GM18861 (cell line): ENCODE data around the gene UBR2.
"Not testable (repeated sequence)": the region's sequence is repeated elsewhere in the genome, so short reads cannot be mapped to it uniquely, and the experiment has no call there.

ENCODE experiments used
- ATAC-seq: cut with Tn5 transposase; IDR thresholded peaks from one replicate; pipeline ENCODE4 v1.9.1; 2021; ENCODE audit not compliant: unreplicated experiment

UBR2 gene

DNA sequence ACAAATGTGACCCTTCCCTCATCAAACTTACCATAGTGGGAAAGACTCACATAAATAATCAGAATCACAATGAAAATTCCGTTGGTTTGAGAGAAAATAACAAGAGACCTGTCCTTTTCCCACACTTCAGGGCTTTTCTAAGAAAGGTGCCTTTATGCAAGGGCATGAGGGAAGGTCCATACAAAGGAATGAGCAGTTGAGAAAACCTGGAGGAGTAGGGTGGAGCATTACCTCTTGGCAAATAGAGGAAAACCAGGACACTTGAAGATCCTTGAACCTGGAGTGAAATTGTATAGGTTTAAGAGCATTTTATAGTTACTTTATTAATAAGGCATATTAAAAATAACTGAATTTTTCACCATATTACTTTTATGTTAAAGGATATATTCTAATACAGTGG lies 54.3 kb downstream of the UBR2 start:
- ATAC-seq: no peak

DNA sequence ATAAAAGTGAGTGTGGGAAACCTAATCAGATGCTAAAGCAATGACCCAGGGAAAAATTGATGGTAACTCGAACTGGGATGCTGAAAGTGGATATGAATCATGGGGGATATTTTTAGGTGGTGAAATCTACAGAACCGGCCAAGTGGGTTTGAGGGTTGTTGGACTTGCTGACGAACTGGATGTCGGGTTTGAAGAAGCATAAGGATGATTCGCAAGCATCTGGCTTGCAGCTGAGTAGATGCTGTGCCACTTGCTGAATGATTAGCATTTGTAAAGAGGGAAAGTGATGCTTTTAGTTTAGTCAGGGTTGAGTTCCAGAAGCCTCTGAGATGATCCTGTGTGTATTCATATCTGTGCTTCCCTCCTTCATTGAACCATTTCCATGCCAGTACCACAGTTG lies 54.9 kb downstream of the UBR2 start:
- no peak for ATAC-seq

DNA sequence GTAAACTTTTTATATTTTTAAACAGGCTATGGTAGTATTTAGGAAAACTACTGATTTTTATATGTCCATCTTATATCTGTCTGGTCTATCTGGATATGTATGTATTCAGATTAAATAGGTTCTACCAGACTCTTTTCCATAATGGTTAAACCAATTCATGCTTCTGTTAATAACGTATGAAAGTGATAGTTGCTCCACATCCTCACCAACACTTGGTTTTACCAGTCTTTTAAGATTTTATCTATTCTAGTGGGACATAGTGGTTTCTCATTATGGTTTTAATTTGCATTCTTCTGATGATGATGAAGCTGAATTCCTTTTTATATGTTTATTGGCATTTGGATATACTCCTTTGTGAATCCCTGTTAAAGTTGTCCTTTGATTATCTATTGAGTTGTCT lies 56.1 kb downstream of the UBR2 start:
- ATAC-seq: no peak

DNA sequence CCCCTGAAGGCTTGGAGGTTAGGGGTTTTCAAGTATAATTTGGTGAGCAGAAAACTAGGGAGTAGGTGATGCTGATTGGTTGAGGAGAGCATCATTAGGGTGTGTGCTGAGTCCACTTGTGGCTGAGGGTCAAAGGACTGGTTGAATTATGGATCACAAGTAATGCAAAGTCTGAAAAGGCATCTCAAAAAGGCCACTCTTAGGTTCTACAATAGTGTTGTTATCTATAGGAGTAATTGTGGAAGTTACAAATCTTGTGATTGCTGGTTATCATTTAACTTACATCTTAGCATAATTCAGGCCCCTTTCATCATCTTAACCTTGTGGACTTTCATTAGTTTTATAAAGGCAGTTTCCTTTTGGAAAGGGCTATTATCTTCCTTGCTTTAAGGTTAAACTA lies 60.8 kb downstream of the UBR2 start:
- no peak for ATAC-seq

DNA sequence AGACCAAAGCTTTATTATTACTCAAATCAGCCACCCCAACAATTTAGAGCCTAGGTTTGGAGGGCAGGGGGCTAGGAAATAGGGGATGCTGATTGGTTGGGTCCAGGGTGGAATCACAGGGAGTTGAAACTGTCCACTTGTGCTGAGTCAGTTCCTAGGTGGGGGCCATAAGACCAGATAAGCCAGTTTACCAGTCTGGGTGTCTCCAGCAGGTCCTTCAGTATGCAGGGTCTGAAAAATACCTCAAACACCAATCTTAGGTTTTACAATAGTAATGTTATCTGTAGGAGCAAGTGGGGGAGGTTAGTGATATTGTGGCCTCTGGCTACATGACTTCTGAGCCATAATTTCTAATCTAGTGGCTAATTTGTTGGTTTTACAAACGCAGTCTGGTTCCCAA lies 63.2 kb downstream of the UBR2 start:
- no peak for ATAC-seq

DNA sequence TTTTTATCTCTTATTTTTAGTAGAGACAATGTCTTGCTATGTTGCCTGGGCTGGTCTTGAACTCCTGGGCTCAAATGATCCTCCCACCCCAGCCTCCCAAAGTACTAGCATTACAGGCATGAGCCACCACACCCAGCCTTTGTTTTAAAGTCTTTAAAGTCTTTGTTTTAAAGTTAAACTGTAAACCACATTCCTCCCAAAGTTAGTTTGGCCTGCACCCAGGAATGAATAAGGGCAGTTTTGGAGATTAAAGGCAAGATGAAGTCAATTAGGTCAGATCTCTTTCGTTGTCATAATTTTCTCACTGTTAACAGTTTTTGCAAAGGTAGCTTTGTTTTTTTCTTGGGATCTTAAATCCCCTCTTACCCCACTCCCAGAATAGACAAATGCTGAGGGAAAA lies 63.8 kb downstream of the UBR2 start:
- ATAC-seq: no peak

DNA sequence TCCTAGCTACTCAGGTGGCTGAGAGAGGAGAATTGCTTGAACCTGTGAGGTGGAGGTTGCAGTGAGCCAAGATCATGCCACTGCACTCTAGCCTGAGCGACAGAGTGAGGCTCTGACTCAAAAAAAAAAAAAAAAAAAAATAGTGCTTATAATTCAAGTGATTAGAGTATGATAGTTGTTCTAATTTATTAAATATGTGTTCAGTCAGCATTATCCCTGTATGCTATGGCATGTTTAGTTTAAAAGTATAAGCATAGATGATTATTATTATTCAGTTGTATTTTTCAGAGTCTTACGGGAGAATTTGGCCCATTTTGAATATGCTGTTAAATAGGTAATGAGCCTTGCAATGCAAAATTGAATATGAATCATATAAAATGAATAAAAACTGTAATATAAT lies 64.8 kb downstream of the UBR2 start:
- no peak for ATAC-seq

DNA sequence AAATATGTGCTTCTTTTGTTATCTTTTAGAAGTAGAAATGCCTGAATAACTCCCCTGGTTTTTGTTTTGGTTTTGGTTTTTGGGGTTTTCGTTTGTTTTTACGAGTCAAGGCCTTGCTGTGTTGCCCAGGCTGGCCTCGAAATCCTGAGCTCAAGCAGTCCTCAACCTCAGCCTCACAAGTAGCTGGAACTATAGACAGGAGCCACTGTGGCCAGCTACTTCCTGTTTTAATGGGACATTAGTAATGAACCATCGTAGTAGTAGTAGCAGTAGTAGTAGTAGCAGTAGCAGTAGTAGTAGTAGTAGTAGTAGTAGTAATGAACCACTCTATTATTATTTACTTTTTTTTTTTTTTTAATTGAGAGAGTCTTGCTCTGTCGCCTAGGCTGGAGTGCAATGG lies 66.0 kb downstream of the UBR2 start:
- ATAC-seq: no peak

DNA sequence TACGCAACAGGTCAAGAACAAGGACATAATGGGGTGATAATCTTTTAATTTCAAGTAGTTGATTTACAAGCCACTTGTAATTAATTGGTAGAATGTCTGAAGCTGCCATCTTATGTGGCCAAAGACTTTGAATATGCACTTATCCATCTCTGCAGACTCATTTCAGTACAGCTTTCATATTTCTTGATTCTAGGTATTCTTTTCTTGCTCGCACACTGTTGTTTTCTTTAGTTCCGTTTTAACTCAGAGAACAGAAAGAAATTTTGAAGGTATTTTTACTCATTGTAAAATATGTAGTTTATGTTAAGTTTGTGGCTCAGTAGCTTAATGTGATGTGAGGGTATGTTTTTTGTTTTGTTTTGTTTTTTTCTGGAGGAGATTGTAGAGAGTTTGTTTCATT lies 73.9 kb downstream of the UBR2 start:
- ATAC-seq: no peak

DNA sequence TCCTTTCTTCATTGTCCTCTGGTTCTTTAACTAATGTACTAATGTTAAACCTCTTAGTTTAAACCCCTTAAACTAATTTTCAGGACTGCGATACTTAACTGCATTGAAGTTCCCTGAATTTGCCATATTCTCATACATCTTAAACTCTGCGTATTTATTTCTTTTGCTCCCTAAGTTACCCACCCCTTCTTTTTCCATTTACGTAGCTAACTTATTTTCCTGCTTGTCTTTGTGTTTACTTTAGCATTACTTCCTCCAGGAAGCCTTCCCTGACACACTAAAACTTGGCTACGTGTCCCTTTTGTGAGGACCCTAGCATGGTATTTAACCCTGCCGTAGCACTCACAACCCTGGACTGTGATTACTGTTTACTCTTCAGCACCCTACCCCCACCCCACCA lies 79.0 kb downstream of the UBR2 start:
- no peak for ATAC-seq

DNA sequence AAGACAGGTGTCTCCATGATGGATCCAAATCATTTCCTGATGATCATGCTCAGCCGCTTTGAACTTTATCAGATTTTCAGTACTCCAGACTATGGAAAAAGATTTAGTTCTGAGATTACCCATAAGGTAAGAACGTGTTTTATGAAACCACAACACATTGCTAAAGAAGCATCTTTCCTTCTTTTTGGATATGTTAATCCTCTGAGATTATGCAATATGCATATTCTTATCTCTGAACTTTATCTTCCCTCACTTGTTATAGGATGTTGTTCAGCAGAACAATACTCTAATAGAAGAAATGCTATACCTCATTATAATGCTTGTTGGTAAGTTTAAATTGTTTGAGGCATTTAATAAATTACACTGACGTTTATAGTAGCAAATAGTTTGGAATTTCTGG lies 80.4 kb downstream of the UBR2 start:
- no peak for ATAC-seq

DNA sequence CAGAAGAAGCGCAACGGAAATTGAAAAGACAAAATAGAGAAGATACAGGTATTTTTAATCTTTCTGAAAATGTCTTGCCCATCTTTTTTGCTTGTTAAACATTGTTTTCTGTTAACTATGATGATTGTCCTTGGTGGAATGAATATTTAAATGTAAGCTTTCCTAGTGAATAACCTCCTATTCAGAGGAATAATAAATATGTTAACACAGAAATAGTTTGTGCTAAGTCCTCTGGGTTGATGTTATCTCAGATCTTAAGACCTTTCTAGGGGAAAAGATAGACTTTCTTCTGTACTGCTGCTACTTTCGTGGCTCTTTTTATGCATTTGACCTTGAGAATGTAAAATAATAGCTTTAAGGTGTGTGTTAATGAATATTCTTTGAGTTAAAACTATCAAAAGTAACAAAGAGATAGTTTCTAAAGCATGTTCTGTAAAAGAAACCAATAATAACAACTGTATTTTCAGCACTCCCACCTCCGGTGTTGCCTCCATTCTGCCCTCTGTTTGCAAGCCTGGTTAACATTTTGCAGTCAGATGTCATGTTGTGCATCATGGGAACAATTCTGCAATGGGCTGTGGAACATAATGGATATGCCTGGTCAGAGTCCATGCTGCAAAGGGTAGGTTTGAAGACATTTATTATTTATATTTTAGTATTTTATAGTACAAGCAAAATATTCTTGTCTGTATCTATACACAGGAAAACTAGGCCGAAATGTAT lies 88.4 kb downstream of the UBR2 start:
- ATAC-seq: no peak

DNA sequence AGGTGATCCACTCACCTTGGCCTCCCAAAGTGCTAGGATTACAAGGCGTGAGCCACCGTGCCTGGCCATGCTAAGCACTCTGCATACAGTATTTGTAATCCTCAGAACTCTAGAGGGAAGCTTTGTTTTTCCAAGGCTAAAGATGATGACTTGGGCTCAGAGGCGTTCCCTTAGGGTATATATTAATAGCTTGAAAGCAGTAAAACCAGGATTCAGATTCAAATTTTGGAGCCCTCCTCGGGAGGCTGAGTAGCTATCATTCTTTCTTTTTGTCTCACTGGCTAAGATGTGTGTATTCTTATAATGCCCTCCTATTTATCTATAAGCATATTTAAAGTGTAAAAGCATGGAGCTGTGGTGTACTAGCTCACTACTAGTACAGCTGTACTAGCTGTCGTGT lies 90.0 kb downstream of the UBR2 start:
- ATAC-seq: no peak

DNA sequence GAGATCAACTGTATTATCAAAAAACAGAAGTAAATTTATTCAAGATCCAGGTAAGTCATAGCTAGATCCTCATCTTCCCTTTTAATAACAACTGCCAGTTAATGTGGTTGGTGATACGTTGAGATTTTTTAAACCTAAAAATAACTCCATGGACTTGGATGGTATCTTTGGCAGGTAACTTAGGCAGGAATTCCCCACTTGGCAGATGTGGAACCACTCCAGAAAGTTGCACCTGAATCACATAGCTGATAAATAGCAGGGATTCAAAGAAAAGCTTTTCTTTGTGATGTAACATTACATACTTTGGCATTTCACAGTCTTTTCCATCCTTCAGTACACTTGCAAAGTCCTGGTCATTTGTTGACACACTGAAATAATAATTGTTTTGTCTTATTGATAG lies 96.0 kb downstream of the UBR2 start:
- ATAC-seq: no peak

DNA sequence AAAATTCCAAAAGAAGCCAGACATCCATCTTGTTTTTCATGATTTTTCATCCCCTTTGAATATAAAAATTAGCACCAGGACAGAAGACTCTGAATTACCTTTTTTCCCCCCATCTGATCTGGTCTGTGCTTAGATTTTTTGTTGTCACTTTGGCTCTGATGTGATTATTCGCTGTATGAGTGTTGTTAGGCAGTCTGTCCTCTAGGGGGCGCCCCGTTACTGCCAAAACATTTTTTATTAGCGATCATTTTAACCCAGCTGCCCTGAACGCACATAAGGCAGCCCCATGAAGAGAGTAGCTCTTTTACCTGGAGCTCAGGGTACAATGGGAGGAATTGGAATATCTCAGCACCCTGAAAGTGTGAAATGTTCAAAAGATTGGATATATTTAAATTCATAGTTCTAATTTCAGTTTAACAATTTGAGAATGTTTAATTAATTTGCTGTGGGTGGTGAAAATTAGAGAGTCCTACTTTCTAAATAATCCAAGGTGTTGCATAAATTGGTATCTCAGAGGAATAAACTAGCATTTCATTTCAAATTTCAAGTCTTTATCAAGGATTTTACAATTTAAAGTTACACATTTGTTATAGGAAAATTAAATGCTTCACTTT lies 97.8 kb downstream of the UBR2 start:
- no peak for ATAC-seq

DNA sequence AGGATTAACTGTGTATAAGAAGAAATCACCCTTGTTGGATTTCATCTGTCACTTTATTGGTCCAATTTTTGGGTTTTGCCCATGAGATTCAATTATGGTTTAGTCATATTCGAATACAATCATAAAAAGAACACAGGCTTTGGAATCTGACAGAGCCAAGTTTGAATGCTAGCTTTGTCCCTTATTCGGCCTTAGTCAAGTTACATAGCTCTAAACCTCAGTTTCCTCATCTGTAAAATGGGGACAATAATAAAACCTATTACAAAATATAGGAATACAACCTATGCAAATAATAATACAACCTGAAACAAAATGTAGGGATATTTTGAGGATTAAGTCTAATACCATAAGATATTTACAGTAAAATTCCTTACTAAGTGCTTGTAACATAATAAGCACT lies 100.9 kb downstream of the UBR2 start:
- no peak for ATAC-seq

DNA sequence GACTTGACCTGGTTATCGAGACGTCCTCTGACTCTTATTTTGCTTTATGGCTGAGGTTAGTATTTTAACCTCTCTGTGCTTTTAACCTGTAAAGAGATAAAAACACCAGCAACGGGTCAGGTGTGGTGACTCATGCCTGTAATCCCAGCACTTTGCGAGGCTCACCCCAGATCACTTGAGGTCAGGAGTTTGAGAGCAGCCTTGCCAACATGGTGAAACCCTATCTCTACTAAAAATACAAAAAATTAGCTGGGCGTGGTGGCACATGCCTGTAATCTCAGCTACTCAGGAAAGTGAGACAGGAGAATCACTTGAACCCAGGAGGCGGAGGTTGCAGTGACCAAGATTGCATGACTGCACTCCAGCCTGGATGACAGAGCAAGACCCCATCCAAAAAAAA lies 110.5 kb downstream of the UBR2 start:
- not testable (repeated sequence) for ATAC-seq

DNA sequence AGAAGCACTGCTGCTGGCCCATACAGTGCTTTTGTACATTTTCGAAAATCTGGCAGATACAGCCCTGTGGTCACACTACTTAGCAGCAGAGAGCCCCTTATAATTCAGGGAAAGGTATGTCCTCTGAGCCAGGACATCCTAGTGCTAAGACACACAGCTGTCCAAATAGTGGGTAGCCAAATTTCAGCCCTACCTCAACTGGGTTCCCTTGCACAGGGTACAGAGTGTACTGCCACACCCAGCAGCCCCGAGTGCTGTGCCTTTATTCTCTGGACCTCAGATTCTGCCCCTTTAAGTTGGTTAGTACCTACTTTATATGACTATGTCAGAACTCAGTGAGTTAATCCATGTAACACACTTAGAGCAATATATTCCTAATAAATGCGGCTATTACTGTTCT lies 111.0 kb downstream of the UBR2 start:
- no peak for ATAC-seq

DNA sequence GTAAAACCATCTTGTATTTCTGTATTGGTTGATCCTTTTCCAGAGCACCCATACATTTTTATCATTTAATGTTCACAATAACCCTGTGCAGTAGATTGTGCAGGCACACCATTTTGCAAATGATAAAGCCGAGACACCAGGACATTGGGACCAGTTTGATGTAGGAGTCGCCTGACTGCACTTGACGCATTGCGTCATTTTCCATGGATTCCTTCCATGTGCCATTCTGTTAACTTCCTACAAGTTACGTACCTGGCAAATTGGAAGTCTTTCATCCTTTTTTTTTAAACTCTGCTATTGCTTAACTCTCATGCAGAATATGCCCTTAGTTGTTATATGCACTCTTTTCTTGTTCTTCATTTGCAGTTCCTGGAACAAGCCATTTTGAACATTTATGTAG lies 115.5 kb downstream of the UBR2 start:
- ATAC-seq: no peak

DNA sequence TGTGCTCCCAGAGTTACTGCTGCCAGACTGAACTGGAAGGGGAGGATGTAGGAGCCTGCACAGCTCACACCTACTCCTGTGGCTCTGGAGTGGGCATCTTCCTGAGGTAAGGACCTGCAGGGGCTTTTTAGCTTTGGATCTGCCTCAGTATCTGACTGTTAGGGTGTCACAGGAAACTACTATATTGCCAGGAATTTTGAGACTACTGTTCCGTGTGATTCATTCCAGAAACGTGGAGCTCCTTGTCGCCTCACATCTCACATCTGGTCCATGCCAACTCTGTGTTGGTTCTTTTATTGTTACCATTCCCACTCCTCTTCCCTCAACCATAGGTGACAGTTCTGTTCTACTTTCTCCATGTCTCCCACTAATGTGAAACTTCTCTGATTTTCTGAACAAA lies 124.5 kb downstream of the UBR2 start:
- no peak for ATAC-seq

DNA sequence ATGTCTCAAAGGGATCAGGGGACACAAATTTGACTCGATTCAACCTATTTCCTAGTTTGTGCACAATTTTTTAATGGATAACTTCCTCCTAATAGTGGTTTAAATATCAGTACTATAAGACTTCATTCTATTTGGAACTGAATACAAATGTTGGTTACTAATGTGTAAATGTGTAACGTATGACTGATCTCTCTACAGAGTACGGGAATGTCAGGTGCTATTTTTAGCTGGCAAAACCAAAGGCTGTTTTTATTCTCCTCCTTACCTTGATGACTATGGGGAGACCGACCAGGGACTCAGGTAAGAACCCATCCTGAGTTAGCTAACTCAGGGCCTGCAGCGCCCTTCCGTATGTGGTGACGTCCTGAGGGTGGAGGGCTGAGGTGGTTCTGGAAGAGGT lies 125.5 kb downstream of the UBR2 start:
- no peak for ATAC-seq

DNA sequence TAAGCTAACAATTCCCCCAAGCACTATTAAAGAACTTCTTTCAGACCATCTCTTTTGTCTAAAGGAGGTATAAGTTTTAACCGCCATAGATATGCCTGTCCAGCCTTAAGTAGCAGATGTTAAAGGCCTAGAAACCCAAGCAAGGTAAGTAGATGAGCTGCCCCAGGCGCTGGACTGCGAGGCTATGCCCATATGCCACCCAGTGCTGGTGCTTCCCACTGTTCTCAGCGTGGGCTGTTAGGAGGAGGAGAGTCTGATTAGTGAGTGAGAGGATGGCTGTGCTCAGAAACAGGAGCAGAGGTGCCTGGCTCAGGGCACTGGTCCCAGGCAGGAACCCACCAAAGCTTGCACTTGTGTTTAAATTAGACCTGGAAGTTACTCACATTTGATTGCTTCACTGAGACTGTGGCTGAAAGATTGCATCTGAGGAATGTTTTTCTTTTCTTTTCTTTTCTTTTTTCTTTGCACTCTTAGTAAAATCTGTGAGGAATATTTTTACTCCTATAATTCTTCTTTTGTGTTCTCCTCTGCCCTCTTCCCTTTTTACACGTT lies 126.4 kb downstream of the UBR2 start:
- ATAC-seq: no peak

DNA sequence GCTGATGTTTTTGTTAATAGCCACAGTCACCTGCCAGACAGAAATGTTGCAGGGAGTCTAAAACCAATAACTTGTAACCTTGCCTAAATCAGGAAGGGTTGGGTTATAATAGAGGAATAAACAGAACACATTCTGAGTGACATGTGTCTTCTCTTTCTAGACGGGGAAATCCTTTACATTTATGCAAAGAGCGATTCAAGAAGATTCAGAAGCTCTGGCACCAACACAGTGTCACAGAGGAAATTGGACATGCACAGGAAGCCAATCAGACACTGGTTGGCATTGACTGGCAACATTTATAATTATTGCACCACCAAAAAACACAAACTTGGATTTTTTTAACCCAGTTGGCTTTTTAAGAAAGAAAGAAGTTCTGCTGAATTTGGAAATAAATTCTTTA lies 127.0 kb downstream of the UBR2 start:
- ATAC-seq: no peak
